IMR-90 (cell line): Measurements from ENCODE around the gene TENM4. TPM values are rescaled to one million over a fixed set of nuclear protein-coding genes. Genes with fewer than 3 reads are reported as not detected.

Experiments
- ATAC-seq: fragments of 200-7000 bp; cut with Tn5 transposase; 2 replicates; pipeline ENCODE4 v1.9.1; 2020; ENCODE audit warnings: low read depth, mild to moderate bottlenecking, moderate library complexity
- BruUV-seq: library from RNA; stranded (reverse); fragments of 400-500 nt; replicated peaks from 2 replicates; lab custom pipeline; 2021; lab: Mats Ljungman, UMichigan
- CTCF ChIA-PET: fragments of 300-600 bp; formaldehyde crosslinking; extraction: SDS; loops from one replicate; lab custom pipeline; 2021; ENCODE audit warnings: antibody characterized with exemption; lab: Yijun Ruan, JAX
- POLR2A ChIA-PET: fragments of 300-600 bp; sonication (Branson Sonifier 250); formaldehyde crosslinking; loops from one replicate; lab custom pipeline; 2022; ENCODE audit warnings: antibody characterized with exemption; ENCODE audit not compliant: unreplicated experiment; lab: Charles Lee
- DNase-seq: peaks from one replicate; pipeline ENCODE4 v3.0.0; 2013
- H2AFZ ChIP-seq: replicated peaks from 2 replicates; pipeline ENCODE3; 2013; ENCODE audit warnings: low read length, mild to moderate bottlenecking; ENCODE audit not compliant: poor library complexity
- H2AK5ac ChIP-seq: 2 replicates; pipeline ENCODE4 v1.6.1; 2013; ENCODE audit warnings: low read depth, low read length, inconsistent platforms
- H2AK9ac ChIP-seq: replicated peaks from 2 replicates; pipeline ENCODE3; 2013; ENCODE audit warnings: mild to moderate bottlenecking, low read depth, low read length, moderate library complexity; ENCODE audit not compliant: poor library complexity
- H2BK120ac ChIP-seq: 2 replicates; pipeline ENCODE4 v1.6.1; 2013; ENCODE audit warnings: low read depth, low read length, inconsistent platforms
- H2BK15ac ChIP-seq: 3 replicates; pipeline ENCODE4 v1.6.1; 2013; ENCODE audit warnings: low read depth, low read length, inconsistent platforms
- H2BK20ac ChIP-seq: 2 replicates; pipeline ENCODE4 v1.6.1; 2013; ENCODE audit warnings: low read depth, mild to moderate bottlenecking, inconsistent platforms, low read length, moderate library complexity
- H2BK5ac ChIP-seq: 2 replicates; pipeline ENCODE4 v1.6.1; 2013; ENCODE audit warnings: mild to moderate bottlenecking, low read depth, low read length, inconsistent platforms; ENCODE audit not compliant: poor library complexity, severe bottlenecking
- H3K14ac ChIP-seq: replicated peaks from 2 replicates; pipeline ENCODE4 v1.6.1; 2013; ENCODE audit warnings: low read depth, low read length, inconsistent platforms
- H3K18ac ChIP-seq: 2 replicates; pipeline ENCODE4 v1.6.1; 2013; ENCODE audit warnings: low read depth, low read length, control low read depth
- H3K23ac ChIP-seq: 2 replicates; pipeline ENCODE4 v1.6.1; 2013; ENCODE audit warnings: low read depth, low read length, inconsistent platforms
- H3K27ac ChIP-seq: 2 replicates; pipeline ENCODE4 v1.5.1; 2013; ENCODE audit warnings: mild to moderate bottlenecking, control low read depth, low read length; ENCODE audit not compliant: insufficient read depth
- H3K27me3 ChIP-seq: 2 replicates; pipeline ENCODE4 v1.6.1; 2013; ENCODE audit warnings: low read length; ENCODE audit not compliant: control insufficient read depth, insufficient read depth
- H3K36me3 ChIP-seq: 2 replicates; pipeline ENCODE4 v1.6.1; 2013; ENCODE audit warnings: low read length, mixed read lengths; ENCODE audit not compliant: control insufficient read depth, insufficient read depth
- H3K4ac ChIP-seq: 2 replicates; pipeline ENCODE4 v1.6.1; 2013; ENCODE audit warnings: low read depth, low read length, inconsistent platforms
- H3K4me1 ChIP-seq: 2 replicates; pipeline ENCODE4 v1.6.1; 2013; ENCODE audit warnings: low read length, mixed read lengths; ENCODE audit not compliant: control insufficient read depth, insufficient read depth
- H3K4me2 ChIP-seq: 2 replicates; pipeline ENCODE4 v1.6.1; 2013; ENCODE audit warnings: low read depth, mild to moderate bottlenecking, control low read depth, low read length, moderate library complexity
- H3K4me3 ChIP-seq: 2 replicates; pipeline ENCODE4 v1.5.1; 2013; ENCODE audit warnings: low read depth, mild to moderate bottlenecking, control low read depth, low read length, moderate library complexity; ENCODE audit not compliant: insufficient read depth
- H3K56ac ChIP-seq: 2 replicates; pipeline ENCODE4 v1.6.1; 2013; ENCODE audit warnings: low read length, inconsistent platforms; ENCODE audit not compliant: insufficient read depth; ENCODE audit errors: extremely low read depth
- H3K79me1 ChIP-seq, 2 experiments: 2 replicates each; pipeline ENCODE4 v1.6.1; 2013; ENCODE audit warnings: low read length in 2 of 2, inconsistent platforms in 1 of 2, low read depth in 1 of 2
- H3K9ac ChIP-seq: 2 replicates; pipeline ENCODE4 v1.6.1; 2013; ENCODE audit warnings: low read depth, low read length, control low read depth
- H3K9me1 ChIP-seq: 2 replicates; pipeline ENCODE4 v1.6.1; 2013; ENCODE audit warnings: low read length, inconsistent platforms; ENCODE audit not compliant: insufficient read depth
- H3K9me3 ChIP-seq: 2 replicates; pipeline ENCODE4 v1.6.1; 2013; ENCODE audit warnings: low read length; ENCODE audit not compliant: control insufficient read depth, insufficient read depth
- H4K20me1 ChIP-seq: 2 replicates; pipeline ENCODE4 v1.6.1; 2013; ENCODE audit warnings: low read length, inconsistent platforms; ENCODE audit not compliant: insufficient read depth
- H4K5ac ChIP-seq: 2 replicates; pipeline ENCODE4 v1.6.1; 2013; ENCODE audit warnings: mild to moderate bottlenecking, low read depth, low read length, control low read depth
- H4K8ac ChIP-seq, 2 experiments: 2 replicates each; pipeline ENCODE4 v1.6.1; 2013; ENCODE audit warnings: low read depth in 2 of 2, low read length in 2 of 2, control low read depth in 1 of 2, inconsistent platforms in 1 of 2
- H4K91ac ChIP-seq: 2 replicates; pipeline ENCODE4 v1.6.1; 2013; ENCODE audit warnings: low read depth, low read length, inconsistent platforms; ENCODE audit not compliant: insufficient read depth
- BHLHE40 ChIP-seq: fragments of 150-350 bp; IDR thresholded peaks from 2 replicates; pipeline ENCODE4 v1.6.1; 2016; ENCODE audit warnings: mild to moderate bottlenecking, low read depth, low read length
- CEBPB ChIP-seq: IDR thresholded peaks from 2 replicates; pipeline ENCODE4 v1.6.1; 2012; ENCODE audit warnings: low read depth, low read length, improper control_type of control experiment
- CHD1 ChIP-seq: IDR thresholded peaks from 2 replicates; pipeline ENCODE4 v1.6.1; 2012; ENCODE audit warnings: low read depth, low read length, improper control_type of control experiment
- CTCF ChIP-seq: conservative IDR thresholded peaks from 2 replicates; pipeline ENCODE4 v1.5.1; 2012; ENCODE audit warnings: mild to moderate bottlenecking, low read depth, low read length, improper control_type of control experiment
- ELK1 ChIP-seq: fragments of 150-350 bp; IDR thresholded peaks from 2 replicates; pipeline ENCODE4 v1.6.1; 2016; ENCODE audit warnings: low read depth, mild to moderate bottlenecking, low read length, moderate library complexity, borderline replicate concordance
- FOS ChIP-seq: fragments of 150-350 bp; IDR thresholded peaks from 2 replicates; pipeline ENCODE4 v1.6.1; 2016; ENCODE audit warnings: low read depth, low read length
- MAFK ChIP-seq: IDR thresholded peaks from 2 replicates; pipeline ENCODE4 v1.6.1; 2012; ENCODE audit warnings: low read depth, low read length, improper control_type of control experiment
- MAZ ChIP-seq: IDR thresholded peaks from 2 replicates; pipeline ENCODE4 v1.6.1; 2012; ENCODE audit warnings: low read depth, mild to moderate bottlenecking, low read length, improper control_type of control experiment, moderate library complexity, borderline replicate concordance
- MXI1 ChIP-seq: IDR thresholded peaks from 2 replicates; pipeline ENCODE4 v1.6.1; 2012; ENCODE audit warnings: low read depth, mild to moderate bottlenecking, low read length, moderate library complexity, borderline replicate concordance
- NFE2L2 ChIP-seq: fragments of 150-350 bp; IDR thresholded peaks from 2 replicates; pipeline ENCODE4 v1.6.1; 2016; ENCODE audit warnings: low read depth, mild to moderate bottlenecking, low read length
- POLR2A ChIP-seq: IDR thresholded peaks from 2 replicates; pipeline ENCODE4 v1.6.1; 2012; ENCODE audit warnings: mild to moderate bottlenecking, low read depth, low read length
- RAD21 ChIP-seq: IDR thresholded peaks from 2 replicates; pipeline ENCODE4 v1.6.1; 2012; ENCODE audit warnings: low read length, improper control_type of control experiment
- RCOR1 ChIP-seq: IDR thresholded peaks from 2 replicates; pipeline ENCODE4 v1.6.1; 2012; ENCODE audit warnings: mild to moderate bottlenecking, low read length, improper control_type of control experiment; ENCODE audit not compliant: insufficient replicate concordance
- RFX5 ChIP-seq: IDR thresholded peaks from 2 replicates; pipeline ENCODE4 v1.8.0; 2012; ENCODE audit warnings: low read depth, mild to moderate bottlenecking, low read length, moderate library complexity
- SMC3 ChIP-seq: fragments of 150-350 bp; IDR thresholded peaks from 2 replicates; pipeline ENCODE4 v1.6.1; 2016; ENCODE audit warnings: low read depth, mild to moderate bottlenecking, antibody characterized with exemption, low read length, moderate library complexity
- WGBS, 2 experiments: methylation state at CpG; one replicate each; pipeline versions ENCODE4 v1.1.5 to v1.1.7; 2013; ENCODE audit warnings: missing lambda C conversion rate in 2 of 2; ENCODE audit not compliant: insufficient read length in 1 of 2; ENCODE audit errors: extremely low coverage in 2 of 2; 5-methylcytosine and 5-hydroxymethylcytosine counted together
- dilution Hi-C: fragments of 300-500 bp; cut with HindIII; formaldehyde crosslinking; loops from one replicate; pipeline ENCODE4 v1.14.3; 2018; ENCODE audit warnings: low sequenced_read_pairs; ENCODE audit not compliant: unreplicated experiment
- in situ Hi-C: fragments of 300-500 bp; cut with MboI; formaldehyde crosslinking; loops from 3 replicates; pipeline ENCODE4 v1.14.3; 2019; ENCODE audit warnings: low sequenced_read_pairs, inconsistent platforms, mixed read lengths
- intact Hi-C: fragments of 100-400 bp; cut with micrococcal nuclease; formaldehyde crosslinking; loops from 2 replicates; pipeline ENCODE4 v1.10.0; 2022
- polyA plus RNA-seq, 3 experiments: library from polyadenylated mRNA; depleted of rRNA; stranded (reverse); fragments of >200 nt; gene quantifications; 2 replicates each; pipeline ENCODE4 v1.2.3, GENCODE V29; 2012; ENCODE audit warnings: low replicate concordance in 1 of 3
- total RNA-seq: library from RNA; depleted of rRNA; stranded (reverse); fragments of >200 nt; gene quantifications from 2 replicates; pipeline ENCODE4 v1.2.3, GENCODE V29; 2012
- TF ChIP-seq, protein P1 (sequence below): fragments of 150-350 bp; IDR thresholded peaks from 2 replicates; pipeline ENCODE4 v1.6.1; 2017; ENCODE audit warnings: mild to moderate bottlenecking, antibody characterized with exemption, low read length, low read depth

TENM4 gene
- total and polyA plus RNA-seq, 2 of the 4 experiments (the other 2 are of a cell fraction): 7.4 to 9.0 TPM

GRCh38 chr11:78694152-78694551, 746.7 kb downstream of the TENM4 start:
- no peak for TF ChIP-seq CHD1
- no peak for TF ChIP-seq RAD21
- TF ChIP-seq BHLHE40: no peak
- no peak for TF ChIP-seq MAZ
- no peak for TF ChIP-seq MXI1
- TF ChIP-seq RFX5: no peak
- no peak for TF ChIP-seq CEBPB
- TF ChIP-seq, protein P1, sequence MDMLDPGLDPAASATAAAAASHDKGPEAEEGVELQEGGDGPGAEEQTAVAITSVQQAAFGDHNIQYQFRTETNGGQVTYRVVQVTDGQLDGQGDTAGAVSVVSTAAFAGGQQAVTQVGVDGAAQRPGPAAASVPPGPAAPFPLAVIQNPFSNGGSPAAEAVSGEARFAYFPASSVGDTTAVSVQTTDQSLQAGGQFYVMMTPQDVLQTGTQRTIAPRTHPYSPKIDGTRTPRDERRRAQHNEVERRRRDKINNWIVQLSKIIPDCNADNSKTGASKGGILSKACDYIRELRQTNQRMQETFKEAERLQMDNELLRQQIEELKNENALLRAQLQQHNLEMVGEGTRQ: no peak
- TF ChIP-seq FOS: no peak
- TF ChIP-seq SMC3: no peak
- TF ChIP-seq CTCF: no peak
- no peak for TF ChIP-seq MAFK
- no peak for TF ChIP-seq ELK1
- TF ChIP-seq POLR2A: no peak
- TF ChIP-seq RCOR1: no peak
- TF ChIP-seq NFE2L2: no peak
- Histone ChIP-seq H3K56ac (no peak overlapping the region), H3K4me3 (no peak overlapping the region), H3K9me1 (peaks cover 4% of the 10 kb centered on the region; the same call in 1 of the 2 replicates), H2AK9ac (no peak overlapping the region), H3K18ac (no peak overlapping the region), H3K4ac (no peak overlapping the region), H3K23ac (no peak overlapping the region), H3K27me3 (no peaks in the 10 kb centered on the region), H4K91ac (no peak overlapping the region), H2AK5ac (no peak overlapping the region), H2BK120ac (no peak overlapping the region), H3K27ac (no peak overlapping the region), H3K4me1 (peaks cover 4% of the 10 kb centered on the region), H3K9me3 (no peaks in the 10 kb centered on the region), H2AFZ (no peak overlapping the region), H4K20me1 (no peaks in the 10 kb centered on the region), H3K14ac (no peak overlapping the region), H2BK15ac (no peak overlapping the region), H4K5ac (no peak overlapping the region), H3K36me3 (no peaks in the 10 kb centered on the region), H4K8ac (no peak overlapping the region), H3K9ac (no peak overlapping the region), H2BK20ac (no peak overlapping the region), H2BK5ac (no peak overlapping the region), H3K79me1 (no peaks in the 10 kb centered on the region), H3K4me2 (no peak overlapping the region)
- no CpG with 5 or more reads among the region's 4 CpGs for WGBS, 2 experiments
- ATAC-seq (no peak), DNase-seq (peak; percentile 8)
- ChIA-PET CTCF (no interaction called here), POLR2A (no interaction called here)
- in situ Hi-C loops: no loop called here
- dilution Hi-C loops: no loop called here
- intact Hi-C loops: no loop called here
- no TSS peak for BruUV-seq
